Motor neuron (in vitro differentiated cells): ENCODE measurements around the gene FLNB. TPM values are rescaled to one million over a fixed set of nuclear protein-coding genes. Genes with fewer than 3 reads are reported as not detected.

Experiments
- ATAC-seq, 8 experiments: fragments of 200-7000 bp; cut with Tn5 transposase; replicated peaks in 6 of 8; 2 replicates each; pipeline ENCODE4 v1.8.0; 2021; ENCODE audit warnings: mild to moderate bottlenecking in 8 of 8, moderate library complexity in 8 of 8
- H3K27ac ChIP-seq, 2 donors: fragments of 250-450 bp; sonication (Bioruptor Pico); 2 replicates each; pipeline ENCODE4 v1.9.0; 2021; ENCODE audit warnings: antibody characterized with exemption in 2 of 2, mild to moderate bottlenecking in 2 of 2, moderate library complexity in 1 of 2
- H3K4me1 ChIP-seq, 2 donors: fragments of 250-450 bp; sonication (Bioruptor Pico); replicated peaks in 1 of 2; 2 replicates each; pipeline ENCODE4 v1.6.1; 2021; ENCODE audit warnings: antibody characterized with exemption in 2 of 2, mild to moderate bottlenecking in 2 of 2, moderate library complexity in 1 of 2
- H3K4me3 ChIP-seq, 5 donors: fragments of 250-450 bp; sonication (Bioruptor Pico); 2 replicates each; pipeline ENCODE4 v1.9.0; 2021; ENCODE audit warnings: antibody characterized with exemption in 5 of 5, mild to moderate bottlenecking in 5 of 5, moderate library complexity in 4 of 5
- WGBS, 10 experiments: fragments of 450-650 bp; shearing (Covaris generic); methylation state at CpG; one replicate each; pipeline ENCODE4 v1.0.0; 2022; 5-methylcytosine and 5-hydroxymethylcytosine counted together
- in situ Hi-C, 9 experiments: fragments of 400-800 bp; cut with MboI; loops; one replicate each; pipeline ENCODE4 v1.15.0; 2021; ENCODE audit warnings: low sequenced_read_pairs in 9 of 9, low pct_unique_long_range_greater_than_20kb in 2 of 9; ENCODE audit not compliant: unreplicated experiment in 9 of 9
- total RNA-seq, 8 experiments: library from RNA; unstranded; fragments of 300-600 nt; gene quantifications; 2 replicates each; pipeline versions ENCODE4 v1.2.3 to v1.2.4, GENCODE V29; 2022

Gene FLNB
- total RNA-seq, 8 experiments from 2014 or later, result 8.3 to 310 (median 53.5) TPM

GRCh38 chr3:58164199-58164879 is 156.1 kb downstream of the FLNB start:
- 82 to 100% (median 96%) methylated on average over 2 to 9 of the region's 12 CpGs; no CpG with 5 or more reads in 3 of the 10 experiments for WGBS, 10 experiments
- Histone ChIP-seq H3K4me1 (no peaks in the 10 kb centered on the region), H3K4me3 (no peak overlapping the region), H3K27ac (no peak overlapping the region)
- in situ Hi-C loops, result no loop called here
- peak in 2 of 8 experiments; percentile 59 to 76 for ATAC-seq

DNA sequence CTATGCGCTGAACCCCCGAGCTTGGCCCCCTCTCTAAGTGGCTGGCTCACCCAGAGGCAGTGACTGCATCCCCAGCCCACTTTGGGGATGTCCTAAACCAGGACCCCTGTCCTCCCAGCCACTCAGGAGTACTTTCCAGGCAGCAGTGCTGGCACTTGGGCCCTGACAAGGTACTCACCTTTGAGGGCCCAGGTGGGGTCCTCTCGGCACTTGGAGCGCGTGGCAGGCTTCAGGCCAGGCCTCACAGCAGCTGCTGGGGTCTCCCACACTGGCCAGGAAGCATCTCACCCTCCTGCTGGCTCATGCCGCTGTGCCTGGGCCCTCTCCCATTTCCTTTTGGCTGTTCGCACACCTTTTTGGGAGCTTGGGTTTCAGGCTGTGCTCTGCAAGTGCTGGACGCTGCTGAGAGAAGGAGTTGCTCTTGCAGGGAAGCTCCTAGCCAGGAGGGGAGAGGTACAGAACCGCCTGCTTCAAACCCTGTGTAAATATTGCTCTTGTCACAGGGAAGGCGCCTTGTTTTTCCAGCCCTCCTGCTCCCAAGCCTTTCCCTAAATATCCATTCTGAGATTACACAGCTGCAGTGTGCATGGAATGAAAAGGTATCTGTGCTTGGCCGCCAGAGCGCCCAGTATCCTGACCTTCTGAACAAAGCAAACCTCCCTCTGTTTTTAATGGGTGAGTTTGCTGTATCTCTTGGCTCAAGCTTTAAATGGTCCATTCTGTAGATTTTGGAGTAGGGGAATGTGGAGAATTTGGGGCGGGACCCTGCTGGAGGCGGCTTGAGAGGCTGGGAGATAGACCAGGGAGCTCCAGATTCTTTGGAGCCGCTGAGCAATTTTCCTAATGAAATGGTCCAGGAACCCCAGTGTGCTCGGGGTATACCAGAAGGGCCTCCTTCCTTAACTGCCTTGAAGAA is 156.9 kb downstream of the FLNB start:
- Histone ChIP-seq H3K4me3 (no peak overlapping the region), H3K27ac (no peak overlapping the region), H3K4me1 (no peaks in the 10 kb centered on the region)
- peak in 2 of 8 experiments; percentile 21 to 34 for ATAC-seq
- WGBS, 10 experiments, result 72 to 100% (median 89%) methylated on average over 1 to 9 of the region's 16 CpGs; no CpG with 5 or more reads in 1 of the 10 experiments
- in situ Hi-C loops, result no loop called here

- ATAC-seq, result peak; percentile 52 to 75 (median 64)
- no peaks in the 10 kb centered on the region for H3K4me1 ChIP-seq
- no peak overlapping the region for H3K4me3 ChIP-seq
- in situ Hi-C loops, result no loop called here
- 29 to 92% (median 56%) methylated on average over 1 to 12 of the region's 16 CpGs; no CpG with 5 or more reads in 6 of the 10 experiments for WGBS, 10 experiments
- H3K27ac ChIP-seq, result no peak overlapping the region
Observed at GRCh38 chr3:58167431-58168351, 159.5 kb downstream of the FLNB start.

- Histone ChIP-seq H3K4me3 (no peak overlapping the region), H3K4me1 (no peaks in the 10 kb centered on the region), H3K27ac (no peak overlapping the region)
- in situ Hi-C loops, result no loop called here
- 67 to 100% (median 92%) methylated on average over 1 to 7 of the region's 7 CpGs; no CpG with 5 or more reads in 1 of the 10 experiments for WGBS, 10 experiments
- no peak for ATAC-seq
Observed at GRCh38 chr3:58168498-58168897, 160.3 kb downstream of the FLNB start.

GRCh38 chr3:58169371-58169770 is 161.1 kb downstream of the FLNB start:
- no peak overlapping the region for H3K4me3 ChIP-seq
- ATAC-seq, result no peak
- in situ Hi-C loops, result no loop called here
- H3K4me1 ChIP-seq, result no peaks in the 10 kb centered on the region
- 84 to 88% (median 87%) methylated on average over 1 to 5 of the region's 9 CpGs; no CpG with 5 or more reads in 7 of the 10 experiments for WGBS, 10 experiments
- H3K27ac ChIP-seq, result no peak overlapping the region

DNA sequence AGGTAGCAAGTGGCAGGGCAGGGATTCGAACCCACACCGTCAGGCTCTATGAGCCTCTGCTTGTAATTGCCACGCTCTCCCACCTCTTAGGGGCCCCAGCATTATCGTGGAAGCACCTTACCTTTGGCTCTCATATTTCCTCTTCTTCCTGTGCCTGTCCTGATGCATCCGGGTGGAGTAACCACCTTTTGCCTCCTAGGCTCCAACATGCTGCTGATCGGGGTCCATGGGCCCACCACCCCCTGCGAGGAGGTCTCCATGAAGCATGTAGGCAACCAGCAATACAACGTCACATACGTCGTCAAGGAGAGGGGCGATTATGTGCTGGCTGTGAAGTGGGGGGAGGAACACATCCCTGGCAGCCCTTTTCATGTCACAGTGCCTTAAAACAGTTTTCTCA is 162.2 kb downstream of the FLNB start:
- H3K4me3 ChIP-seq, result no peak overlapping the region
- WGBS, 10 experiments, result 80 to 93% (median 89%) methylated on average over 3 to 11 of the region's 11 CpGs; no CpG with 5 or more reads in 6 of the 10 experiments
- H3K27ac ChIP-seq, result no peak overlapping the region
- ATAC-seq, result no peak
- H3K4me1 ChIP-seq, result peaks cover 0 to 1% of the 10 kb centered on the region in 2 donors
- in situ Hi-C loops, result no loop called here

GRCh38 chr3:58171126-58171525 is 162.9 kb downstream of the FLNB start:
- no peak for ATAC-seq
- H3K27ac ChIP-seq, result no peak overlapping the region
- no peak overlapping the region for H3K4me3 ChIP-seq
- H3K4me1 ChIP-seq, result peaks cover 2 to 4% of the 10 kb centered on the region in 2 donors
- WGBS, 10 experiments, result 77 to 100% (median 92%) methylated on average over 1 to 8 of the region's 9 CpGs; no CpG with 5 or more reads in 1 of the 10 experiments
- in situ Hi-C loops, result no loop called here

GRCh38 chr3:58173029-58173668 is 164.9 kb downstream of the FLNB start:
- no peak overlapping the region for H3K27ac ChIP-seq
- H3K4me1 ChIP-seq, result peaks cover 2 to 4% of the 10 kb centered on the region in 2 donors
- no peak overlapping the region for H3K4me3 ChIP-seq
- in situ Hi-C loops, result no loop called here
- 100% methylated on average over 4 of the region's 14 CpGs; no CpG with 5 or more reads in 9 of the 10 experiments for WGBS, 10 experiments
- ATAC-seq, result no peak

DNA sequence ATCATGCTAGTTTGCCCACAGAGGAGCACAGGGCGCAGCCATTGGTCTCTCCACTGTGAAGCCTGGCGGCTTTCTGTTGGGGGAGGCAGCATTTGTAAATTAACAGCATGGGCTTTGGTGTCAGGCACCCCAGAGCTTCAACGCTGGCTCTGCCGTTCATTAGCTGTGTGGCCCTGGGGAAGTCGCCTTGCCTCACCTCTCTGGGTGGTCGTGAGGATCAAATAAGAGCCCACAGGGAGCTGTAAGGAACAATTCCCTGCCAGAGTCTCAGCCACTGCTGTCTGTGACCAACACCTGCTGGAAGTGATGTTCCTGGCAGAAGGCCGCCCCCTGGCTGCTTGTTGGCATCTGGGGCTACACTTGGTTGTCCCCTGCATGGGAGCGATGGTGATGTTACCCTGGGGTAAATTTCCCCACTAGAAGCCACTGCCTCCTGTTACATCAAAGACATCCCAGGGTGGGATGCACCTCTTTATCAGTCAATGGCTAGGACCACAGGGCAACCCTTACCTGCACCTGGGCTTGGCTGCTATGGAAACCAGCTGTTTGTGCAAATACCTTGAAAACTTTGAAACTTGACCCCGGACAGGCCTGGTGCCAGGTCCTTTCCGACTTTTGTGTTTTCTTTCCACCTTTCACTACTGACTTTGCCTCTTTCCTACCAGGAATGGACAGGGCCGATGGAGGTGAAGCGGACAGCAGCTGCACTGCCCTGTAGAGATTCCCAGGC is 165.6 kb downstream of the FLNB start:
- in situ Hi-C loops, result no loop called here

DNA sequence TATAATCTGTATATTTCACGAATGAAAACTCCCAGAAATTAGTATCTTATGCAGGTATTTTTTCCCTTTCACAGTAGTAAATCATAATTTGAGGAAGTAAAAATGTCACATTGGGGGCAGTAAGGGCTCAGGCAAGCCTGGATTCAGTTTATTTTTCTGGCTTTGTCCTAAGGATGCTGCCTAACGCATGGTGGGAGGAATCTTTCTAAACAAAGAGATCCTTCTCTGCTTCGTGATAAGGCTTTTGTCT is 166.9 kb downstream of the FLNB start:
- peaks cover 2 to 4% of the 10 kb centered on the region in 2 donors for H3K4me1 ChIP-seq
- no peak overlapping the region for H3K4me3 ChIP-seq
- whole genome bisulfite sequencing, 10 experiments, result 0 to 64% (median 50%) methylated on average over 1 to 3 of the region's 3 CpGs; no CpG with 5 or more reads in 1 of the 10 experiments
- in situ Hi-C loops, result loop anchor here in 4 of 9 experiments (25.0 kb wide), 3 partner anchors 112 to 237 kb away; partner anchors contain the start of genes HTD2 (in 1 of the 4) and RPP14 (in 1 of the 4)
- ATAC-seq, result no peak
- no peak overlapping the region for H3K27ac ChIP-seq

More for the DNA sequence above, 165.6 kb downstream of the FLNB start:
- Histone ChIP-seq H3K4me1 (peaks cover 2 to 4% of the 10 kb centered on the region in 2 donors), H3K27ac (no peak overlapping the region), H3K4me3 (no peak overlapping the region)
- ATAC-seq, result peak in 2 of 8 experiments; percentile 41 to 51
- WGBS, 10 experiments, result 69 to 100% (median 83%) methylated on average over 1 to 7 of the region's 12 CpGs; no CpG with 5 or more reads in 3 of the 10 experiments

DNA sequence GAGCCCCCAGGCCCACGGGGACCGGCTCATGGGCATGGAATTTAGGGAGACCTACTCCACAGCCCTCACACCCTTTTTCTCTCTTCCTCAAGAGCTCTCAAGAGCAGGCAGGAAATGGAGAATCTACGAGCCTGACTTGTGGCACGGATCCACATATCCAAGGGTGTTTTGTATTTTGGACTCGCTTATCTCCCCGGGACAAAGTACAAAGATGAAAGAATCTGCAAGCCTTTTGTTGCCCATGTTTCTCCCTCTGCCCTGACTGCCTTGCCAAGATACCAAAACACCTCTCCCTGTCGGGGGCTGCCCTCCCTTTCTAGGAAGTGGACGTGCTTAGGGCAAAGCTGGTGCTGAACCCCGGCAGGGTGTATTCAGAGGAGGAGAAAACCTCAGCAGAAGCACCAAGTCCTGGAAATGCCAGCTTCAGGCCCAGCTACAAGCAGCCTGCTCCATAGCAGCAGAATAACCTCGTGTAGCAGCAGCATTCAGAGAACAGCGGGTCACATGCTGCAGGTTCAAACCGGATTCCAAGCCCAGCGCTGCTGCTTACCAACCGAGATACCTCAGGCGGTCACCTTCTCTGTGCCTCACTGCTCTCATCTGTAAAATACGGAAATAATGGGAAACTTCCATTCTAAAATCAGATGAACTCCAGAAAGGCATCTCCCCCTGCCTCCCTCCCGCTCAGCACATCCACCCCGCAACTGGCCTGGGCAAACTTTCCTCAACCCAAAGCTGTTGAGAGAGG is 167.4 kb downstream of the FLNB start:
- in situ Hi-C loops, result loop anchor here in 4 of 9 experiments (25.0 kb wide), 3 partner anchors 112 to 237 kb away; partner anchors contain the start of genes HTD2 (in 1 of the 4) and RPP14 (in 1 of the 4)
- H3K4me1 ChIP-seq, result peaks cover 2 to 4% of the 10 kb centered on the region in 2 donors
- WGBS, 10 experiments, result 17 to 70% (median 56%) methylated on average over 1 to 10 of the region's 18 CpGs
- H3K27ac ChIP-seq, result no peak overlapping the region
- ATAC-seq, result peak in 1 of 8 experiments; percentile 4
- no peak overlapping the region for H3K4me3 ChIP-seq
